ENCODE data around the gene VSIG8.

- TF ChIP-seq CTCF (IDR thresholded peaks at IDR 0.05) = no peak
- TF ChIP-seq POLR2A (IDR thresholded peaks at IDR 0.05) = no peak
Measured at GRCh38 chr1:159869173-159869572, 6.7 kb upstream of the VSIG8 start.
